ENCODE results near the gene FNDC7.
"Not testable (repeated sequence)": the region's sequence is repeated elsewhere in the genome, so short reads cannot be mapped to it uniquely, and the experiment has no call there.

The FNDC7 gene

DNA sequence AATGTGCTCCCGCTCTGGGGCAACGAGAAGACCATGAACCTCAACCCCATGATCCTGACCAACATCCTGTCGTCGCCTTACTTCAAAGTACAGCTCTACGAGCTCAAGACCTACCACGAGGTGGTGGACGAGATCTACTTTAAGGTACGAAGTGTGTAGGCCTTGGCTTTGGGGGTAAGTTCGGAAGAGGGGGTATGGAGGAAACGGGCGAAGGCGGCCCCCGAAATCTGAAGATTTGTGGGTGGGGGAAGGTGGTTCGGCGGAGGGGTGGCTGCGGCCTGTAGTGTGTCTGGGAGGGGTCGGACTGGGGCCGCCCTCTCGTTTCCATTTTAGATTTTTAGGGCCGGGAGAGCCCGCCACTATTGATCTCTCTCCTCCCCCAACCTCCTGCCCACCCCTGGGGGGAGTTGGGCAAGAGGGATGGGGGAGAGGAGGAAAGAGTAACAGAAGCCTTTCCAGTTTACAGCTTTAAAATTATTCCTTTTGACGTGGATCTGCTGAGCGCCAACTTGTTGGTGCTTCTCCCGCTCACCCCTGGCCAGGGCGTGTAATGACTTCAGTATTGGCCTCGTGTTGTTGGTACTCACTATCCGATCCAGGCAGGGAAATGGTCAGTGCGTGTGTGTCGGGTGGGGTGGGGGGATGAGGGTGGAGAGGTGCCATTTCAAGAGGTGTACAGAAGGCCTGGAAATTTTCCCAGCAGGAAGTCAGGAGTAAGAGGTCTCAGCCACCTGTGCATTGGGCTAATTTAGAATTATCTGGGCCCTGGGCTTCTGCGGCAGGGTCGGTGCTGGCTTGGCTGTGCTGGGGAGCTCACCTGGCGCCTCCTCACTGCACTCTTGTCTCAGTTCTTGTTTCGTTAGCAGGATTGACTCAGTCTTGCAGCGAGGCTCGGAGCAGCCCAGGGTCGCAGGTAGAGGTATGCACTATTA is 19.7 kb upstream of the FNDC7 start:
- DNase-seq (ENCODE audit: extremely low read depth in 1 of 2, low read depth in 1 of 2) = peak; percentile 37 to 48

- no peak for DNase-seq (ENCODE audit: extremely low read depth in 1 of 2, low read depth in 1 of 2)
These were observed 17.2 kb upstream of the FNDC7 start for GRCh38 chr1:108695535-108695934.

- DNase-seq (ENCODE audit: extremely low read depth in 1 of 2, low read depth in 1 of 2) = no peak
These were observed 13.1 kb upstream of the FNDC7 start for GRCh38 chr1:108699375-108700332.

DNA sequence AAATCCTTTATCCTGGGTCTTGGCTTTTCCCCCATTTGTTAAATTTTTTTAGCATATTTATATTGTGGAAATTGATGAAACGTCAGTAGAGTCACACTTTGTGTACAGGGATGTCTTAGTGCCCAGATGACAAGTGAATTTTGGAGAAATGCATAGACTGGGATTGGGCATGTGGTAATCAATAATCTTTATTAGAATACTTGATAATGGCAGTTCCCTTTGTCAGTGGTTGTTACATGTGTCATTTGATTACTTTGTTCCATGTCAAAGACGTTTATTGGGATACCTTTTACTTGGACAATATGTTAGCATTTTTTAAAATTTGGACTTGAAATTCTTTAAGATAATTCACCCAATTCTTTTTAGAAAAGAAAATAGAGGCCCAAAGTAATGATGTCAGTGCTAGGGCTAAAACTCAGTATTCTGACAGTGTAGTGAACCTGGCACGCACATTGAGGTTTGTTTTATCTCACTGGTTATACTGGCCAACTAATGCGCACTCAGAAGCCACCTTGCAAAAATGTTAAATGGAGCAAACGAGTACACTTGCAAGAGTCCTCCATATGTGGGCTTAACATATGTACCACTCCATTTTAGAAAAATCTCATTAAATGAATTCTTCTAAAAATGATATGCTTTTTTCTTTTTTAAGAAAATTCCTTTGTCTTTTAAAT is 11.4 kb upstream of the FNDC7 start:
- no peak for DNase-seq (ENCODE audit: extremely low read depth in 1 of 2, low read depth in 1 of 2)

- DNase-seq (ENCODE audit: extremely low read depth in 1 of 2, low read depth in 1 of 2) = not testable (repeated sequence)
These were observed 10.6 kb upstream of the FNDC7 start for GRCh38 chr1:108702109-108702508.

DNA sequence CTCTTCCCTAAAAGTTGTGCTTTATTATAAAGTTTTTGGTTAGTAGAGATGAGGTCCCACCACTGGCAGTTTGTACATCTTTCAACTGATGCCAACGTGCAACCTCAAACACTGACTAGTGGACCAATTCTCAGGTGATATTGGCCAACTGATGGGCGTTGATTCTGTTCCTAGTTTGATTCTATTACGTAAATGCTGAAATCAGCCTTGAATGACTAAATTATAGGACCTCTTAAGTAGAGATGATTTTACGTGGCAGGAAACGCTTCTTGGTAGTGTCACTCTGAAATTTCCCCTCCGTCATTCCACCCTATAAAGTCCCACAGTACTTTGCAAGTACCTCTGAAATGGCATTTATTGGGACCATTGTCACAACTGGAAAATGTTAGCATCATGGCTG is 8.8 kb upstream of the FNDC7 start:
- no peak for DNase-seq (ENCODE audit: extremely low read depth in 1 of 2, low read depth in 1 of 2)

GRCh38 chr1:108704496-108704895 is 8.2 kb upstream of the FNDC7 start:
- no peak for DNase-seq (ENCODE audit: extremely low read depth in 1 of 2, low read depth in 1 of 2)

GRCh38 chr1:108706643-108707042 is 6.1 kb upstream of the FNDC7 start:
- no peak for DNase-seq (ENCODE audit: extremely low read depth in 1 of 2, low read depth in 1 of 2)

- DNase-seq (ENCODE audit: extremely low read depth in 1 of 2, low read depth in 1 of 2) = peak in 1 of 2 donors; percentile 57
These were observed 3.7 kb upstream of the FNDC7 start for GRCh38 chr1:108708691-108709660.

- no peak for DNase-seq (ENCODE audit: extremely low read depth in 1 of 2, low read depth in 1 of 2)
These were observed 3.2 kb downstream of the FNDC7 start for GRCh38 chr1:108715932-108716331.

DNA sequence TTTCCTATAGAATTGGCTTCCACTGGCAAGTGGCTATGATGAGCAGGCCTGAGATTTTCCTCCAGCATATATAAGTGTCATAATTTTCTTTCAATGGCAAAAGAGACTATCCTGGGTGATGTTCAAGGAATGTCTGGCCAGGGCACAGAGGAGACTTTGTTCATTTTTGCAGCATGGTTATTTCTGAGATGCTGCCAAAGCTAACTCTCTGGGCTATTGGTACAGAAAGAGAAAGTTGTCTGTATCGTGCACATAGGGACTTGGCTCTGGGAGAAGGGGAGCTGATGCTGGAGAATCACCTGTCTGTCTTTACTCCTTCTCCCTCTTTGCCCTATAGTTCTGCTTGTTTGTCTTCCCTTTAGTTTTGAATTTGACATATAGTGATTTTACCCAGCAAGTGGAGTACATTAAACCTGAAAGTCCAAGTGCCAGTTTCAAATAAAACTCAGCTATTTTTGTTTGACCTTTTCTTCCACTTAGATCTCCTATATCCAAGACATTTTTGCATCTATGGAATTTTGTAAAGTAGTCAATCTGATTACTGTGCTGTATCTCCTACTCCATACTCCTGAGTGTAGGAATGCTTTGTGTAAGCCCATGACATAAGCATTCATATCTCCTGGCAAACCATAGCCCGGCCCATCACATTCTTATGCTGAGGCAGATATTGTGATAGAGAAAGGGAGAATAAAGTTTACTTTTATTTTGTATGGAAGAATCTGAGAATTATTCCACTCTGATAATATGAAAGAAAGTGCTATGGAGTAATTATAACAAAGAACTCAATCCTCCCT is 3.9 kb downstream of the FNDC7 start:
- DNase-seq (ENCODE audit: extremely low read depth in 1 of 2, low read depth in 1 of 2) = no peak

- DNase-seq (ENCODE audit: extremely low read depth in 1 of 2, low read depth in 1 of 2) = no peak
These were observed 5.1 kb downstream of the FNDC7 start for GRCh38 chr1:108717774-108718316.

DNA sequence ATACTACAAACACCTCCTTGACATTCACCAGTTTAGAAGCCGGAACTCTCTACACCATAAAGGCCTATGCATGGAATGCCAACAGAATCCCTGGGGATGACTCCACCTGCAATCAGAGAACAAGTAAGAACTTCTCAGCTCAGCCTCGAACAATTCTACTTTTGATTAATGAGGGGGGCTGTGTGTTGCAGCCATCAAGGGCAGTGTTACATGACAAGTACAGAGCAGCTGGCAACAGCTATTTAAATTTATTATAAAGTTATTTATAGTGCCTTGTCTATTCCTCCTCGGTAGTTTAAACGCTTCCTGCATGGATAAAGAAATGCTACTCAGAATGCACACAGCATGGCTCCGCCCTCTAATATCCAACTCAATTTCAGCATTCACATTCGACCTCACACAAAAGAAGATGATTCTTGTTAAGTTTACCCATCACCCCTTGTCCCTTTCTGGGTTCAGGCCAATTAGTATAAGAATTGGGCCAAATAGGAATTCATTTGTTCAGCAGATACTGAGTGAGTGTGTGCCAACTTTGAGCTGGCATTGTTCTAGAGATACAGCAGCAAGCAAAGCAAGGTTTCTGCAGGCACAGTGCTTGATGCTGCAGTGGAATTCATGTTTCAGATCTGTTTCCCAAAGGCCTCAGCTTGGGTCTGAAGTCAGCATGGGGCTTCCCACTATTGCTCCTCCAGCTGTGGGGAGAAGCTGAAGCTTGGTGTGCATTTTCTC is 6.4 kb downstream of the FNDC7 start:
- DNase-seq (ENCODE audit: extremely low read depth in 1 of 2, low read depth in 1 of 2) = no peak

GRCh38 chr1:108719656-108720435 is 7.1 kb downstream of the FNDC7 start:
- no peak for DNase-seq (ENCODE audit: extremely low read depth in 1 of 2, low read depth in 1 of 2)

GRCh38 chr1:108722292-108722691 is 9.6 kb downstream of the FNDC7 start:
- no peak for DNase-seq (ENCODE audit: extremely low read depth in 1 of 2, low read depth in 1 of 2)

DNA sequence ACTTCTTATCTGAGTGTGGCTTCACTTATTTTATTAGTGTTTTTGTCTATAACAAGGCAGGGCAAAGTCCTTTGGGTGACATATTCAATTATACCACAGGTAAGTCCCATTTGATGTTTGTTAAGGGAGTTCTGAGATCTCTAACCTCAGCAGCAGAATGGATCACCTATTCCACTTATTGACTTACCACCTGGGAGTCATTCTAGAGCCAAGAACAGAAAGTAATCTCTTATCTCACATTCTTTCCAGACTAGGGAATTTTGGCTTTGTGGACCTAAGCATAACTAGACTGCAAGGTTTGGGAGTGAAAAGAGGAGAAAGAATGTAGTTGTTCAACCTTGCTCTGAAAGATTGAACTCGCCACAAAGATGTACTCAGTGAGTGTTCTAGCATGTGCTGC is 13.2 kb downstream of the FNDC7 start:
- DNase-seq (ENCODE audit: extremely low read depth in 1 of 2, low read depth in 1 of 2) = no peak

- DNase-seq (ENCODE audit: extremely low read depth in 1 of 2, low read depth in 1 of 2) = no peak
These were observed 15.7 kb downstream of the FNDC7 start for GRCh38 chr1:108728327-108728923.

All from stimulated activated CD8-positive, alpha-beta memory T cell treated with anti-CD3 and anti-CD28 coated beads, Interleukin-7, amount 100 ng/mL, for 48 hours (primary cell).